GM23248 (cell line): ENCODE measurements around the gene SCMH1. TPM values are rescaled to one million over a fixed set of nuclear protein-coding genes. Genes with fewer than 3 reads are reported as not detected.
A peak's percentile ranks its signal among the peaks of the same experiment; 100 is the strongest.

Experiments
- DNase-seq: peaks from one replicate; pipeline ENCODE4 v3.0.0-alpha.2; 2015
- H2AFZ ChIP-seq: fragments of 200-600 bp; sonication (generic); 2 replicates; pipeline ENCODE4 v1.6.1; 2016; ENCODE audit warnings: antibody characterized with exemption
- H3F3A ChIP-seq: fragments of 200-600 bp; sonication (generic); 2 replicates; pipeline ENCODE4 v1.6.1; 2016; ENCODE audit warnings: mild to moderate bottlenecking, antibody characterized with exemption, mixed run types; ENCODE audit not compliant: insufficient read depth
- H3K27ac ChIP-seq: fragments of 200-600 bp; sonication (generic); 2 replicates; pipeline ENCODE4 v1.5.1; 2016; ENCODE audit warnings: mild to moderate bottlenecking
- H3K27me3 ChIP-seq: fragments of 200-600 bp; sonication (generic); replicated peaks from 2 replicates; pipeline ENCODE4 v1.6.1; 2016; ENCODE audit warnings: mild to moderate bottlenecking; ENCODE audit not compliant: insufficient read depth
- H3K36me3 ChIP-seq: fragments of 200-600 bp; sonication (generic); 2 replicates; pipeline ENCODE4 v1.6.1; 2016; ENCODE audit warnings: low read depth, mild to moderate bottlenecking
- H3K4me1 ChIP-seq: fragments of 200-600 bp; sonication (generic); 2 replicates; pipeline ENCODE4 v1.6.1; 2016; ENCODE audit warnings: mild to moderate bottlenecking; ENCODE audit not compliant: insufficient read depth
- H3K4me2 ChIP-seq: fragments of 200-600 bp; sonication (generic); one replicate; pipeline ENCODE4 v1.6.1; 2016; ENCODE audit warnings: mild to moderate bottlenecking; ENCODE audit not compliant: unreplicated experiment
- H3K4me3 ChIP-seq: fragments of 200-600 bp; sonication (generic); 2 replicates; pipeline ENCODE4 v1.5.1; 2016; ENCODE audit warnings: mild to moderate bottlenecking
- H3K79me2 ChIP-seq: fragments of 200-600 bp; sonication (generic); 2 replicates; pipeline ENCODE4 v1.6.1; 2016; ENCODE audit warnings: mild to moderate bottlenecking; ENCODE audit not compliant: insufficient read depth
- H3K9ac ChIP-seq: fragments of 200-600 bp; sonication (generic); 2 replicates; pipeline ENCODE4 v1.6.1; 2016; ENCODE audit warnings: mild to moderate bottlenecking
- H3K9me2 ChIP-seq: fragments of 200-600 bp; sonication (generic); 2 replicates; pipeline ENCODE4 v1.6.1; 2016; ENCODE audit warnings: mixed run types, mild to moderate bottlenecking, moderate library complexity; ENCODE audit not compliant: insufficient read depth
- H3K9me3 ChIP-seq: fragments of 200-600 bp; sonication (generic); one replicate; pipeline ENCODE4 v1.6.1; 2017; ENCODE audit warnings: low read depth
- H4K20me1 ChIP-seq: fragments of 200-600 bp; sonication (generic); 2 replicates; pipeline ENCODE4 v1.6.0; 2016; ENCODE audit not compliant: insufficient read depth
- EZH2 ChIP-seq: fragments of 200-600 bp; sonication (generic); IDR thresholded peaks from 2 replicates; pipeline ENCODE4 v1.6.1; 2018; ENCODE audit warnings: antibody characterized with exemption, mild to moderate bottlenecking; ENCODE audit not compliant: insufficient read depth, poor library complexity, severe bottlenecking
- EZH2phosphoT487 ChIP-seq: fragments of 200-600 bp; sonication (generic); IDR thresholded peaks from 2 replicates; pipeline ENCODE4 v1.6.1; 2018; ENCODE audit warnings: antibody characterized with exemption, moderate library complexity, mild to moderate bottlenecking, low read depth; ENCODE audit not compliant: insufficient read depth
- WGBS, 2 experiments: methylation state at CpG; one replicate each; pipeline ENCODE4 v1.1.6; 2015 to 2017; ENCODE audit warnings: low lambda C conversion rate in 2 of 2, low coverage in 1 of 2; ENCODE audit errors: missing lambda C conversion rate in 2 of 2; 5-methylcytosine and 5-hydroxymethylcytosine counted together
- in situ Hi-C: fragments of 300-500 bp; cut with MboI; formaldehyde crosslinking; loops from 2 replicates; pipeline ENCODE4 v1.15.0; 2020
- polyA plus RNA-seq: library from polyadenylated mRNA; unstranded; fragments of >200 nt; fragmentation: Nextera tagmentation; extraction: Ambion mirVana; gene quantifications from 2 replicates; pipeline ENCODE4 v1.2.1, GENCODE V29; 2016
- total RNA-seq: library from RNA; depleted of rRNA; stranded (reverse); fragments of >200 nt; shearing (Covaris generic); gene quantifications from 2 replicates; pipeline ENCODE4 v1.2.3, GENCODE V29; 2014; rRNA removed

The SCMH1 gene
- total and polyA plus RNA-seq, 2 experiments from 2014 or later = 10.8 to 16.6 TPM

DNA sequence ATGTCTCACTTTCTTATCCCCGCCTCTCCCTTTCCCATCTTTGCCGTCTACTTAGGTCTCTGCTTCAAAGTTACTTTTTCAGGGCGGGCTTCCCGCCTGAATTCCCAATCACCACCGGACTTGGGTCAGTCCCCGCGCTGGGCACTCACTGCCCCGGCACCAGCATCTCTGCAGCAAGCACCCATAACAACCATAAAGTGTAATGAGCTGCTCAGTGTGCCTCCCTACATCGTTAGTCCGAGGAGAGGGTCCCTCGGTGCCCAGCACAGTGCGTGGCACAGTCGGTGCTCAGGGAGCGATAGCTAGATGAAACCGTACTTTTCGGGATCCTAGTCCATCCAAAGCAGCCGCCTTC lies 263.2 kb downstream of the SCMH1 start:
- 46 to 49% methylated on average over 17 of the region's 17 CpGs for WGBS, 2 experiments
- H2AFZ ChIP-seq = peak overlapping the region; percentile 87
- H3F3A ChIP-seq = peaks cover 38% of the 10 kb centered on the region
- peak overlapping the region; percentile 58 for H3K4me2 ChIP-seq
- no peaks in the 10 kb centered on the region for H3K9me3 ChIP-seq
- no peaks in the 10 kb centered on the region for H3K9me2 ChIP-seq
- peaks cover 35% of the 10 kb centered on the region for H3K4me1 ChIP-seq
- in situ Hi-C loops = no loop called here
- H3K9ac ChIP-seq = peak overlapping the region; percentile 83
- DNase-seq = no peak
- TF ChIP-seq EZH2phosphoT487 = no peak
- TF ChIP-seq EZH2 = no peak
- H3K79me2 ChIP-seq = peaks cover 38% of the 10 kb centered on the region
- peak overlapping the region; percentile 87 for H3K27ac ChIP-seq
- no peaks in the 10 kb centered on the region for H4K20me1 ChIP-seq
- H3K27me3 ChIP-seq = no peaks in the 10 kb centered on the region
- H3K4me3 ChIP-seq = peak overlapping the region; percentile 84
- H3K36me3 ChIP-seq = no peaks in the 10 kb centered on the region

DNA sequence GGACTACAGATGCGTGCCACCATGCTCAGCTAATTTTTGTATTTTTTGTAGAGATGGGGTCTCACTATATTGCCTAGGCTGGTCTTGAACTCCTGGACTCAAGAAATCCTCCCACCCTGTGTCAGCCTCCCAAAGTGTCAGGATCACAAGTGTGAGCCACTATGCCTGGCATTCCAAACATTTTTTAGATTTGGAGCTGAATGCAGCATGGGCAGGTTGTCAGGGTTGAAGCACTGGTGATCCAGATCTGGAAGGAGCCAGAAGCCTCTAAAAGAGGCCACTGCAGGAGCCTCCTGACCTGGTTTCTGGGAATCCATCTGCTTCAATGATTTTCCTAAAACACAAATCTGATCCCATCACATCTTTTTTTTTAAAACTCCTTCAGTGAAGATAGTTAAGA lies 264.4 kb downstream of the SCMH1 start:
- no peaks in the 10 kb centered on the region for H4K20me1 ChIP-seq
- H3K9me2 ChIP-seq = no peaks in the 10 kb centered on the region
- H3F3A ChIP-seq = peaks cover 27% of the 10 kb centered on the region
- in situ Hi-C loops = no loop called here
- TF ChIP-seq EZH2phosphoT487 = no peak
- TF ChIP-seq EZH2 = no peak
- DNase-seq = peak; percentile 23
- 100% methylated on average over 1 of the region's 1 CpG for whole genome bisulfite sequencing, 2 experiments
- no peaks in the 10 kb centered on the region for H3K9me3 ChIP-seq
- no peak overlapping the region for H3K4me3 ChIP-seq
- no peak overlapping the region for H3K9ac ChIP-seq
- H2AFZ ChIP-seq = no peak overlapping the region
- peaks cover 24% of the 10 kb centered on the region for H3K4me1 ChIP-seq
- peaks cover 27% of the 10 kb centered on the region for H3K79me2 ChIP-seq
- H3K27ac ChIP-seq = no peak overlapping the region; the same call in 1 of the 2 replicates
- H3K27me3 ChIP-seq = no peaks in the 10 kb centered on the region
- no peak overlapping the region for H3K4me2 ChIP-seq
- H3K36me3 ChIP-seq = no peaks in the 10 kb centered on the region

Other genes with a start within 250 kb of the SCMH1 start
- gene SLFNL1, start 220.6 kb downstream of the SCMH1 start, total RNA-seq = 0.11 TPM in 1 of 2 replicates, not detected in the other
- 0.21 TPM in 1 of 2 replicates, not detected in the other for gene SLFNL1, start 220.6 kb downstream of the SCMH1 start, polyA plus RNA-seq
- gene FOXO6, start 119.1 kb upstream of the SCMH1 start, total RNA-seq = not detected in 2 replicates
- not detected in 2 replicates for gene FOXO6, start 119.1 kb upstream of the SCMH1 start, polyA plus RNA-seq
- not detected in 2 replicates for gene EDN2, start 242.4 kb upstream of the SCMH1 start, total RNA-seq
- not detected in 2 replicates for gene EDN2, start 242.4 kb upstream of the SCMH1 start, polyA plus RNA-seq